Activated naive CD4-positive, alpha-beta T cell treated with anti-CD3 and anti-CD28 coated beads, Interleukin-2, amount 50 U/mL, for 16 hours (primary cell): ENCODE results near the gene ANGPTL2.

Experiments used
- DNase-seq: peaks from one replicate; pipeline ENCODE4 v3.0.0-alpha.2; 2020

The ANGPTL2 gene

DNA sequence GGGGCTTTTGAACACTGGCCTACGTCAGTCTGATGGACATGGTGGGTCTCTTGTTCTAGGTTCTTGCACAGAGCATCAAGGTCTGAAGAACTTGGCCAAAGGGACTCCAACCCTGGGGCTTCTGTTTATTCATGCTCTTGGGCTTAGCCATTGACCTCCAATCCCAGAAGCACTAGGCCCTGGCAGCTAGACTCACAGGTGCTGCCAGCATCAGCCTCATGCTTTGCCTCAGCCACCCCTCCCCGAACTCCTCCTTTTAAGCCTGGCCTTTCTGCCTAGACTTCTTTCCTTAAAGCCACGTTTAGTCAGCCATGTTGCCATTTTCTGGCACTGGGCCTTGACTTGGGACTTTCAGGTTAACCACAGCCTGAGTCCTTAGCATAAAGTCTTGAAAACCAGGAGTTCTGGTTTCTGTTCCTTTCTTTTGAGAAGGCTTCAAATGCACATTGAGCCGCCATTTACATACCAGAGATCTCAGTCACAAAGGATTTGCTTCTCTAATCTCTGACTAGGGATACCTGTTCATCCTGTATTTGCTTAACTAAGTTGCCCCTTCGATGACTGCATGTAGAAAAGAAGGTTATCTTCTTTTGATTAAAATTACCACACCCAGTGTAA lies 54.7 kb downstream of the ANGPTL2 start:
- DNase-seq = no peak

DNA sequence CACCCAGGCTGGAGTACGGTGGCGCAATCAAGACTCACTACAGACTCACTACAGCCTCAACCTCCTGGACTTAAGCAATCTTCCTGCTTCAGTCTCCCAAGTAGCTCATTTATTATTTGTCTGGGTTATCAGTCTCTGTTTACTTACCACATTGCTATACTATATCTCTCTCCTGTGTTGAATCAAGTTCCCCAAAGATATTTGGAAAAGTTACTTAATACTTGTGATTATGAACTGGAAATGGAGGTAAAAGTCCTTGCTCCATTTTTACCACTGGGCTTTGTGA lies 55.6 kb downstream of the ANGPTL2 start:
- no peak for DNase-seq

DNA sequence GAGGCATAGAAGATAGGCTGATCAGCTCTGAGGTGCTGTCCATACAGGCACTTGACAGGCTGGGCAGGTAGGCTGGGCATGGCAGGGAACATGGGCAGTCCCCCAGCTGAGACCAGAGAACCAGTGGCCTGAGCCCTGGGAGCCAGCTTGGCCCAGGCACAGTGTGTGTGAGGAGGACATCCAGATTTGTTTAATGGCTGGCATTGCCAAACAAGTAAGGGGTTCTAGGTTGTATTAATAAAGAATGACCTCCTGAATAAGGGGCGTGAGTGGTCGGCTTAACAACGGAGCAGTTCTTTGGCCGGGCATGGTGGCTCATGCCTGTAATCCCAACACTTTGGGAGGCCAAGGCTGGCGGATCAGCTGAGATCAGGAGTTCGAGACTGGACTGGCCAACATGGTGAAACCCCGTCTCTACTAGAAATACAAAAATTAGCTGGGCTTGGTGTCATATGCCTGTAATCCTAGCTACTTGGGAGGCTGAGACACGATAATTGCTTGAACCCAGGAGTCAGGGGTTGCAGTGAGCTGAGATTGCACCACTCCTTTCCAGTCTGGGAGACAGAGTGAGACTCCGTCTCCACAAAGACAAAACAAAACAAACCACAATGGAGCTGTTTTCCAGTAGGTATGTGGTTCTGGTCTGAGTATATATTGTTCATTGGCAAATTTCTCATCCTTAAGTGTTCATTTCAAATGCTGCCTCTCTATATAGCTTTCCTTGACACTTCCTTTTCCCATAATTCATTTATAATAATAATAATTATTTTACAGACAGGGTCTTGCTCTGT lies 56.2 kb downstream of the ANGPTL2 start:
- no peak for DNase-seq

GRCh38 chr9:127065592-127065991 lies 56.8 kb downstream of the ANGPTL2 start:
- no peak for DNase-seq

DNA sequence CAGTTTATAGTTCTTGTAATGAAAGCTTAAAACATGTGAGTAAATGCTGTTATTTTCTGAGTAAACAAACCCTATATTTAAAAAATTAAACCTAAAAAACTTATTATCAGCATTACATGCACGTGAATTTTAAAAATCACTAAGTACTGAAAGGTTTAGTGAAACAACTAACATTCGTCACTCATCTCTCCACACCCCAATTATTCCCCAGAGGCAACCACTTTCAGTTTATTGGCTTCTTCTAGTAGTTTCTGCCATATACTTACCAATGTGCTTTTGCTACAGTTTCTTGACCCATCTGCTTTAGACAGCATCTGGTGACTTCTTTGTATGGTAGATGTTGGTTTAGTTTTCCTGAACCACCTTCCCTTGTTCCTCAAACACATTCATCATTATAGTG lies 58.1 kb downstream of the ANGPTL2 start:
- no peak for DNase-seq

DNA sequence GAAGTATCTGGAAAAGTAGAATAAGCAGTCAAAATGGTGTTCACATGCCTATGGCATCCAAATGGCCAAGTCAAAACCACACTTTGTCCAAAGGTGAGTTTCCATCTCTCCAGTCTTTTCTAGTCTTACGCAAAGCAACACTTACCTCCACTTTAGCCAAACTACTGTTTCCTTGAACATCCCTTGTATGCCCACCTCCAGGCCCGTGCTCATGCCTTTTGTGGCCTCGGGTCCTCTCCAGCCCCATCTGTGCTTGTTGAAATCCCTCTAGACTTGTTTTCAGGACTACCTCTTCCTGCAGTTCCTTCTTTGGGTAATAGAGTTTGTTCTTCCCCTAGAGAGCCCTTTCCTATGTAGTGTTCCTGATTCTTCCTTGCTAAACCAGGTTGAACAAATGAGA lies 61.0 kb downstream of the ANGPTL2 start:
- no peak for DNase-seq

GRCh38 chr9:127059765-127060361 lies 62.6 kb downstream of the ANGPTL2 start:
- no peak for DNase-seq

DNA sequence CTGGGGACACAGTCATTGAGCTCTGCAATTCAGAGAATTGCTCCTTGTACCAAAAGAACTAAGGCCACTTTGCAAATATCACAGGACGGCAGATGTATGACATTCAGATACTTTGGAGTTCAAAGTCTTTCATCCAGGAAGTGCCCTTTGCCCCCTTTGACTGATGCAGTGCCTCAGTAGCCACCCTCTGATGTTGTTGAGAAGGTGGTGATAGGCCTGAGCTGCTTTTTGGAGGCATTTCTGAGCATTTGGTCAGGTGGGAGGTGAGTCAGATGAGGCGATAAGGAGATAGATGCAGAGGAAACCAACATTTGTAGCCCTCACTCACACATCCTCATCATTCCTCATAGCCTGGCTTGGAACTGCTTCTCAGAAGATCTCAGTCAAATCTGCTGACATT lies 63.4 kb downstream of the ANGPTL2 start:
- no peak for DNase-seq

GRCh38 chr9:127058645-127059021 lies 63.8 kb downstream of the ANGPTL2 start:
- DNase-seq = no peak

DNA sequence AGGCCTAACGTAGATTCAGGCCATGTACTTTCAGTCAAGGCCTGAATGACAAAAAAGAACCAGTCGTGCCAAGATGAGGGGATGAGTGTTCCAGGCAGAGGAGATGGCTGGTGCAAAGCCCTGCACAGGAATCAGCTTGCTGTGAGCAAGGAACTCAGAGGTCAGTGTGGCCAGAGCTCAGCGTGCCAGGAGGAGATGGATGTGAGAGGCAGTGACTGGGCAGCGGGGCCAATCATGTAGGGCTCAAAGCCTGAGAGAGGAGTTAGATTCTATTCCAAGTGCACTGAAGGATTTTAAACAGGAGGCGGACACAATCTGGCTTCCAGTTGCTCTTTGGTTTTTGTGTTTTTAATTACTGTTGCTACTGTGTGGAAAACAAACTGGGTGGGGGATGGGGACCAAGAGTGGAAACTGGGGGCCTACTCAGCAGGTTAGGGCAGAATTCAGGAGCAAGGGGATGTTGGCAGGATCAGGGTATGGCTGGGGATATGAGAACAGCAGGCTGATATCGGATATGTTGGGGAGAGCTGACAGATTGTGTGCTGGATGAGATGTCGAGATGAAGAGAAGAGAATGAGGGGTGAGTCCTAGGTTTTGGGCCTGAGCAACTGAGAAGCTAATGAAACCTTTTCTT lies 64.3 kb downstream of the ANGPTL2 start:
- no peak for DNase-seq

- no peak for DNase-seq
These were observed 66.0 kb downstream of the ANGPTL2 start for GRCh38 chr9:127056446-127056845.

- no peak for DNase-seq
These were observed 66.6 kb downstream of the ANGPTL2 start for GRCh38 chr9:127055745-127056402.

GRCh38 chr9:127053960-127054359 lies 68.5 kb downstream of the ANGPTL2 start:
- DNase-seq = no peak

DNA sequence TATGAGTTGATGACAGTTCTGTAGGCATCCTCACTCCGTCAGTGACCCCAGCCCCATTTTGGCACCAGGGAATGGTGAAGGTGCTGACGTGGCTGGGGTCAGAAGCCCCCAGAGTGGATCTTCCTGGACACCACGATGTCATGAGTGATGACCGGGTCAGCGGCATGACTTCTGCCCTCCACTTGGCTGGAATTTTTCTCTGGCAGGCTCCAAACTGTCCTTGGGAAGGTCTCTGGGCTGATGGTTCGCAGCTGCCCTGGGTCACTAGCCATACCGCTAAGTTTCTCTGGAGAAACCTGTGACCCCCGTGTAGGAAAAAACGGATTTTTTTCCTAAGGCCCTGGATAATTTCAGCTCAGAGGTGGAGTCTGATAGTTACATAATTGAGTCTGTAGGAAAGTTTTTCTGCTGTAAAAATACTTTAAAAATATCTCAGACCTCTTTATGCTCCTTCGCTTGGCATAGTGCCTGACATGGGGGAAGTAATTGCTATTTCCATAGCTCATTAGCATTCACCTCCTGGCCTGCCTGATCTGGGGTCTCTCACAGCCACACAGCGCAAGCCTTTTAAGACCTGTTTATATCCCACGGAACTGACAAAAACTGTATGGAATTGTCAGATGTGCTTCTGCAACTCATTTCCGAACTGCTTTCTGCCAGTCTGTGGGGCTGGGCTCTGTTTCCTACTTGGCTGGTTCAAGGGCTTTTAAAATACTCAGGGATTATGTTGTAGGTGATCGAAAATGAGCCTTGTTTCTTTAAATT lies 69.2 kb downstream of the ANGPTL2 start:
- DNase-seq = no peak

DNA sequence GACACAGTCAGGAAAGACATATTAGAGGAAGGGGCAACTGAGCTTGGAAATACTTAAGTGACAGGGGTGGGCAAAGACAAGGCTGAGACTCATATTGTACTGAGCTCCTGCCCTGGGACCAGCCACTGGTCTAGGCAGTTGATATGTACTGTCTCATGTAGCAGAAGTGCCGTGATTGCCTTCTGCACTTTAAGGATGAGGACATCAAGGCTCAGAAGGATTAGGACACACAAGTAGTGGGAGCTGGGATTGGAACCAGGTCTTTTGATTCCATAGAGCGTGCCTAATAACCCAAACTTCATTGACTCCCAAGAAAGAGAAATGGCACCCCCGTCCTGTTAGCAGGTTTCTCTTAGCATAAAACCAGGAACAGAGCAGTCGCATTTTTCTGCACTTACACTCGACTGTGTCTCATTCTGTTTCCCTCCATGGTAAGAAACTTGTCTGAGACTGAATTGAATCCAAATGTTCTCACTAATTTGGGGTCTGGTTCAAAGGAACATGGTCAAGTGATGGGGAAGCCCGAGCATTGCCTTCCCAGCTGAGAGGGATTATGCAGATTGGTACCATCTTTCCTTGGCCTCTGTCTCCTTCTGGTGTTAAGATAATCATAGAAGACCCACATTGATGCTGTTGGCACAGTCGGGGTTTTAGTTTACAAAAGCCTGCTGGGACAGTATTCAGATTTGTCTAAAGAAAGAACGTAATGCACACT lies 70.4 kb downstream of the ANGPTL2 start:
- DNase-seq = no peak

- no peak for DNase-seq
These were observed 71.8 kb downstream of the ANGPTL2 start for GRCh38 chr9:127050591-127051001.

DNA sequence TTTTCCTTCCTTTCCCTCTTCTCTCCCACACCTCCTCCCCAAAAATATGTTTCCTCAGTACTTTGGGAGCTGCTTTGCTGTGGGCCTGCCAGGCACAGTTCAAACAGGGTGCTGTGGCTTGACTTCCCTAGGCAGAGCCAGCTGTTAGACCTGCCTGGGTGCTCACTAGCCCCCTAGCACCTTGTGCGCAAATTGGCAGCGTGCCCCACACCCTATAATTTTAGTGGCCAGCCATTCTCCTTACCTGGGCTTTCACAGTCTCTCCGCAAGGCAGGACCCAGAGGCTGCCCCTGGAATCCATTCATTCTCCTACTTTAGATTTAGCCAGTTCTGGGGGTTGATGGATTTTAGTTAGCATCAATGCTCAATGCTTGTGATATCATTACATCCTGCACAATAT lies 72.3 kb downstream of the ANGPTL2 start:
- no peak for DNase-seq

- DNase-seq = no peak
These were observed 72.9 kb downstream of the ANGPTL2 start for GRCh38 chr9:127049581-127049980.

- DNase-seq = no peak
These were observed 73.4 kb downstream of the ANGPTL2 start for GRCh38 chr9:127049044-127049443.

DNA sequence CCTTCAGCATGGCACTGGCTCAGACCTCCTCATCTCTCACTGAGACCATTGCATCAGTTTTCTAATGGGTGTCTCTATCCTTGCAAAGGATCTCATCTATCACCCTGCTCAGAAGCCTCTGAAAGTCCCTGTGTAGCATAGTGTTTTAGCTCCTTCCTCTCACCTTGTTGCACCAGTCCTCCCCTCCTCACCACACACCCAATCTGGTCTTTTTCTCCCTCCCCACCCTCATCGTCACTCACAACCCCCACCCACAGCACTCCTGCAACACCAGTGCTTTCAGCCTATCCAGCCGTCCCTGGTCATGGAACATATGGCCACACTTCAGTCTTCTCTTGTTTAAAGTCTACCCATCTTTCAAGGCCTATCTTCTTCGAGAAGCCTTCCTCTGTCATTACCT lies 74.5 kb downstream of the ANGPTL2 start:
- DNase-seq = no peak

GRCh38 chr9:127045148-127045547 lies 77.3 kb downstream of the ANGPTL2 start:
- DNase-seq = no peak

- DNase-seq = no peak
These were observed 82.9 kb downstream of the ANGPTL2 start for GRCh38 chr9:127039492-127039891.
